NB4 (cell line): ENCODE data around the gene POM121L2.

Experiments
- DNase-seq: peaks from one replicate; pipeline ENCODE4 v3.0.0; 2010; ENCODE audit warnings: low read depth
- H3K4me3 ChIP-seq: one replicate; pipeline ENCODE4 v1.5.1; 2011; ENCODE audit warnings: mild to moderate bottlenecking, low read depth, low read length, moderate library complexity
- MYC ChIP-seq: IDR thresholded peaks from 2 replicates; pipeline ENCODE4 v1.6.1; 2011; ENCODE audit warnings: low read depth, low read length
- POLR2A ChIP-seq: IDR thresholded peaks from 2 replicates; pipeline ENCODE4 v1.6.1; 2011; ENCODE audit warnings: mild to moderate bottlenecking; ENCODE audit not compliant: insufficient read length; ENCODE audit errors: extremely low read depth
- TF ChIP-seq, protein P1 (sequence below): IDR thresholded peaks from one replicate; pipeline ENCODE4 v1.5.1; 2012; ENCODE audit warnings: low read depth, low read length
- TF ChIP-seq, protein P2 (sequence below): IDR thresholded peaks from 2 replicates; pipeline ENCODE4 v1.6.1; 2011; ENCODE audit warnings: low read depth, low read length

Gene POM121L2

DNA sequence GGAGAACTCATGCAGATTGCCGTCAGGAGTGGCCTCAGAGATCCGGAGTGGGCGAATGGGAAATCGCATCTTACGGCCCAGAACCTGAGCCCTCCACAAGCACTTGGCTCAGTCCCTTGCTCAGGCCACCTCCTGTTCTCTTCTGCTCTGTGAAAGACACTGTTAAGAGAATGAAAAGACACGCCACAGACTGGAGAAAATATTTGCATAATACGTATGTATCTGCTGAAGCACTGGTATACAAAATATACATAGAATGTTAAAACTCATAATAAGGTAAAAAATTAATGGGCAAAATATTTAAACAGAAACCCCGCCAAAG lies 838 bp upstream of the POM121L2 start:
- peak overlapping the region; percentile 57 for H3K4me3 ChIP-seq
- TF ChIP-seq MYC: no peak
- TF ChIP-seq, protein P1, sequence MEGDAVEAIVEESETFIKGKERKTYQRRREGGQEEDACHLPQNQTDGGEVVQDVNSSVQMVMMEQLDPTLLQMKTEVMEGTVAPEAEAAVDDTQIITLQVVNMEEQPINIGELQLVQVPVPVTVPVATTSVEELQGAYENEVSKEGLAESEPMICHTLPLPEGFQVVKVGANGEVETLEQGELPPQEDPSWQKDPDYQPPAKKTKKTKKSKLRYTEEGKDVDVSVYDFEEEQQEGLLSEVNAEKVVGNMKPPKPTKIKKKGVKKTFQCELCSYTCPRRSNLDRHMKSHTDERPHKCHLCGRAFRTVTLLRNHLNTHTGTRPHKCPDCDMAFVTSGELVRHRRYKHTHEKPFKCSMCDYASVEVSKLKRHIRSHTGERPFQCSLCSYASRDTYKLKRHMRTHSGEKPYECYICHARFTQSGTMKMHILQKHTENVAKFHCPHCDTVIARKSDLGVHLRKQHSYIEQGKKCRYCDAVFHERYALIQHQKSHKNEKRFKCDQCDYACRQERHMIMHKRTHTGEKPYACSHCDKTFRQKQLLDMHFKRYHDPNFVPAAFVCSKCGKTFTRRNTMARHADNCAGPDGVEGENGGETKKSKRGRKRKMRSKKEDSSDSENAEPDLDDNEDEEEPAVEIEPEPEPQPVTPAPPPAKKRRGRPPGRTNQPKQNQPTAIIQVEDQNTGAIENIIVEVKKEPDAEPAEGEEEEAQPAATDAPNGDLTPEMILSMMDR: no peak
- TF ChIP-seq, protein P2, sequence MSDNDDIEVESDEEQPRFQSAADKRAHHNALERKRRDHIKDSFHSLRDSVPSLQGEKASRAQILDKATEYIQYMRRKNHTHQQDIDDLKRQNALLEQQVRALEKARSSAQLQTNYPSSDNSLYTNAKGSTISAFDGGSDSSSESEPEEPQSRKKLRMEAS: no peak
- no peak for TF ChIP-seq POLR2A
- DNase-seq: no peak

DNA sequence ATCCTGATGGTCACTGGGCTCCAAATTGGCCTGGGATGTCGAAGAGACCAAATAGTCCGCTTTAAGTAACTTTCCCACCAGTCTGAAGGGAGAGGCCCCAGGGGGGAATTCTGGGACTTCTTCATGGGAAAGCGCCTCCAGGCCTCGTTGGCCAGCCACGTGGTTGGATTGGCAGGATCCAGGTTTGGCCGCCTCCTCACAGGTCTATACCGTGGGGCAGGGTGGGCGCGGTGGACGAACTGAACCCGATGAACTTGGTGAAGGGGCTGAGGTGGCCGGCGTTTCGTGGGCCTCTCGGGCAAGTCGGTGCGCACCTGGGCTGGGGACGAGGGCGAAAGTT lies 297 bp downstream of the POM121L2 start:
- no peak overlapping the region for H3K4me3 ChIP-seq
- TF ChIP-seq, protein P2: no peak
- TF ChIP-seq POLR2A (no peak), MYC (no peak)
- TF ChIP-seq, protein P1: no peak
- DNase-seq: no peak

DNA sequence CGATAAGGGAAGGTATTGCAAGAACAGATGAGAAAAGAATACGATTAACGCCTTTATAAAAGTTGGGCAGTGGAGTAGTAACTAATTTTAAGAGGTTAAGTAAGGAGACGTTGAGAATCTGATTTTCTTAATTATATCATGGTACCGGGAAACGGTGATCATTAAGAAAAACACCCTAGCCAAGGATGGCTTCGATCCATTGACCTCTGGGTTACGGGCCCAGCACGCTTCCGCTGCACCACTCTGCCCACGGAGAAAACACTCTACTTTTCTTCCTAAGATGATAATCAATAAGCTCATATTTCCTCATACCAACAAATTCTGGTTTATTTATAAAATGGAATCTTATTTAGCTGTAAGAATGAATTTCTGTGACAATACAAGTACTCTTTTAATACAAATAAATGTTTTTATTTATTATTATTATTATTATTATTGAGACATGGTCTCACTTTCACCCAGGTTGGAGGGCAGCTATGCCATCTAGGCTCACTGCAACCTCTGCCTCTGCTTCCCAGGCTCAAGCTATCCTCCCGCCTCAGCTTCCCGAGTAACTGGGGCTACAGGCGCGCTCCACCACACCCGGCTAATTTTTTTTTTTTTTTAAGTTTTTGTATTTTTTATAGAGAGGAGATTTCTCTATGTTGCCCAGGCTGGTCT lies 8.3 kb downstream of the POM121L2 start:
- no peak overlapping the region for H3K4me3 ChIP-seq
- TF ChIP-seq MYC: no peak
- TF ChIP-seq POLR2A: no peak
- TF ChIP-seq, protein P1: no peak
- TF ChIP-seq, protein P2: no peak
- no peak for DNase-seq

DNA sequence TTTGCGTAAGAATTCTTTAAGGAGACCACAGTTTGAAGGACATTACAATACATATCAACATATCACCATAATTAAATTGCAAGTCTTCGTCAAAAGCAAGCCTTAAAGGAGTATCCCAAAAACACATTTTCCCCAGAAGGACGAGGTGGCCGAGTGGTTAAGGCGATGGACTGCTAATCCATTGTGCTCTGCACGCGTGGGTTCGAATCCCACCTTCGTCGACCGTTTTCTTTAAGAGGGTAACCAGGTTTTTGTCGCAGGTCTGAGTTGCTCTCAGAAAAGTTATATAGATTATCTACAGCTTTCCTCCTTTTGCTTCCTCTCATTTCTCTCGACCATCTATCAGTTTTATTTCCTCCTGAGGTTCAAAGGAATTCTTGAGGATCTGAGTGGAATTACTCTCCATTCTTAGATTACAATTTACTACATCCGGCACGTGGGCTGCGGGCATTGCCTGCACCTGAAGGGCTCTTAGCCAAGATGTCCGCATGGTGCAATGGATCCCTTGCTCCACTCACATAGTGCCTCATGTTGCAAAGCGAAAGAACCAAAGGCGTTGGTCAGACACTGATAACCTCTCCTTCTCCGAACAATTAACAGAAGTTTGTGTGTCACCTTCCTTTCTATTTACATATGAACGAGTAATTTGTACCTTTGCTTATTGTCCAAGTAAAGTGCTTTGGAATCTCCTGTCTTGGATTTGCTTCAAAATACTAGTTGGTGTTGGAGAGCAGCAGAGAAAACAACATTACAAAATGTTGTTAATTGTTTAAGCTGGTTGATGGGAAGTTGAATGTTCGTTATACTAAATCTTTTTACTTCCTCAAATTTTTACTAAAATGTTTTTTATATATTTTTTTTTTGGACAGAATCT lies 14.0 kb downstream of the POM121L2 start:
- no peak overlapping the region for H3K4me3 ChIP-seq
- DNase-seq: peak; percentile 58
- TF ChIP-seq, protein P1: no peak
- TF ChIP-seq POLR2A (no peak), MYC (no peak)
- TF ChIP-seq, protein P2: no peak

DNA sequence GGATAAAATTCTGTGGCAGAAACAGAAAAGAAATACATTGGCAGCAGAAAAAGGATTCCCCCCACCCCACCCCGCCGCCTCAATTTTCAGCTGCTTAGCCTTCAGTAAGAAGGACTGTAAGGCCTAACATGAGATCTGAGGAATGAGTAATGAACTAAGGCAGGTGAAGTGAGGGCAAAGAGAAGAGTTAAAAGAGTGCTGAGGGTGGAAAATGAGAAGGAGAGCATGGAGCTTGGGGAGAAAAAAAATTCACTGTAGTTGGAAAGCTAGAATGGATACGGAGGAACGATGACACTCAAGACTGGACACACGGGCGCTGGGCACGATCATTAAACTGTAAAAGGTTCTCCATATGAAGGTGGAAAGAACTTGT lies 14.6 kb downstream of the POM121L2 start:
- H3K4me3 ChIP-seq: no peak overlapping the region
- DNase-seq: no peak
- TF ChIP-seq, protein P1: no peak
- TF ChIP-seq POLR2A: no peak
- no peak for TF ChIP-seq MYC
- TF ChIP-seq, protein P2: no peak
